ENCODE results near the gene AGFG1. TPM values are rescaled to one million over a fixed set of nuclear protein-coding genes. Genes with fewer than 3 reads are reported as not detected.
A peak's percentile ranks its signal among the peaks of the same experiment; 100 is the strongest.

AGFG1 gene
- total and polyA plus RNA-seq, 2 donors (not counting 1 experiment from before 2014, with no cell fraction given): 40.0 to 128 TPM

- H3K27me3 ChIP-seq (ENCODE audit: control insufficient read depth, insufficient read depth, low read length): no peaks in the 10 kb centered on the region
- no peaks in the 10 kb centered on the region for H3K9me3 ChIP-seq (ENCODE audit: control insufficient read depth, insufficient read depth, low read depth, low read length)
- H2AFZ ChIP-seq (ENCODE audit: low read length): no peak overlapping the region
- H3K9ac ChIP-seq (ENCODE audit: insufficient read depth, low read length): no peak overlapping the region
- no peak for TF ChIP-seq EZH2 (IDR thresholded peaks at IDR 0.05; ENCODE audit: low read length, missing control alignments)
- TF ChIP-seq, protein P1, sequence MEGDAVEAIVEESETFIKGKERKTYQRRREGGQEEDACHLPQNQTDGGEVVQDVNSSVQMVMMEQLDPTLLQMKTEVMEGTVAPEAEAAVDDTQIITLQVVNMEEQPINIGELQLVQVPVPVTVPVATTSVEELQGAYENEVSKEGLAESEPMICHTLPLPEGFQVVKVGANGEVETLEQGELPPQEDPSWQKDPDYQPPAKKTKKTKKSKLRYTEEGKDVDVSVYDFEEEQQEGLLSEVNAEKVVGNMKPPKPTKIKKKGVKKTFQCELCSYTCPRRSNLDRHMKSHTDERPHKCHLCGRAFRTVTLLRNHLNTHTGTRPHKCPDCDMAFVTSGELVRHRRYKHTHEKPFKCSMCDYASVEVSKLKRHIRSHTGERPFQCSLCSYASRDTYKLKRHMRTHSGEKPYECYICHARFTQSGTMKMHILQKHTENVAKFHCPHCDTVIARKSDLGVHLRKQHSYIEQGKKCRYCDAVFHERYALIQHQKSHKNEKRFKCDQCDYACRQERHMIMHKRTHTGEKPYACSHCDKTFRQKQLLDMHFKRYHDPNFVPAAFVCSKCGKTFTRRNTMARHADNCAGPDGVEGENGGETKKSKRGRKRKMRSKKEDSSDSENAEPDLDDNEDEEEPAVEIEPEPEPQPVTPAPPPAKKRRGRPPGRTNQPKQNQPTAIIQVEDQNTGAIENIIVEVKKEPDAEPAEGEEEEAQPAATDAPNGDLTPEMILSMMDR (conservative IDR thresholded peaks at IDR 0.05 in 1 of 2, IDR thresholded peaks at IDR 0.05 in 1 of 2; ENCODE audit: low read depth in 1 of 2, low read length in 2 of 2): no peak
- no peak overlapping the region for H3K4me2 ChIP-seq (ENCODE audit: extremely low read depth, insufficient read depth, low read length)
- peaks cover 53% of the 10 kb centered on the region for H3K79me2 ChIP-seq (ENCODE audit: control insufficient read depth, insufficient read depth, low read length)
- no peaks in the 10 kb centered on the region for H3K36me3 ChIP-seq (ENCODE audit: control insufficient read depth, insufficient read depth, low read length)
- H3K4me1 ChIP-seq (ENCODE audit: control insufficient read depth, extremely low read depth, insufficient read depth, low read length): peaks cover 10% of the 10 kb centered on the region
- no peak overlapping the region for H3K27ac ChIP-seq (ENCODE audit: insufficient read depth, low read length)
- DNase-seq (ENCODE audit: low read depth in 2 of 2): no peak
- no peak overlapping the region for H3K4me3 ChIP-seq (replicated peaks in 1 of 4; ENCODE audit: control extremely low read depth in 1 of 4, insufficient read depth in 1 of 4, low read depth in 3 of 4, low read length in 4 of 4)
- no peaks in the 10 kb centered on the region for H4K20me1 ChIP-seq (ENCODE audit: control insufficient read depth, extremely low read depth, insufficient read depth, low read length)
Observed at GRCh38 chr2:227500301-227500630, 28.3 kb downstream of the AGFG1 start.

DNA sequence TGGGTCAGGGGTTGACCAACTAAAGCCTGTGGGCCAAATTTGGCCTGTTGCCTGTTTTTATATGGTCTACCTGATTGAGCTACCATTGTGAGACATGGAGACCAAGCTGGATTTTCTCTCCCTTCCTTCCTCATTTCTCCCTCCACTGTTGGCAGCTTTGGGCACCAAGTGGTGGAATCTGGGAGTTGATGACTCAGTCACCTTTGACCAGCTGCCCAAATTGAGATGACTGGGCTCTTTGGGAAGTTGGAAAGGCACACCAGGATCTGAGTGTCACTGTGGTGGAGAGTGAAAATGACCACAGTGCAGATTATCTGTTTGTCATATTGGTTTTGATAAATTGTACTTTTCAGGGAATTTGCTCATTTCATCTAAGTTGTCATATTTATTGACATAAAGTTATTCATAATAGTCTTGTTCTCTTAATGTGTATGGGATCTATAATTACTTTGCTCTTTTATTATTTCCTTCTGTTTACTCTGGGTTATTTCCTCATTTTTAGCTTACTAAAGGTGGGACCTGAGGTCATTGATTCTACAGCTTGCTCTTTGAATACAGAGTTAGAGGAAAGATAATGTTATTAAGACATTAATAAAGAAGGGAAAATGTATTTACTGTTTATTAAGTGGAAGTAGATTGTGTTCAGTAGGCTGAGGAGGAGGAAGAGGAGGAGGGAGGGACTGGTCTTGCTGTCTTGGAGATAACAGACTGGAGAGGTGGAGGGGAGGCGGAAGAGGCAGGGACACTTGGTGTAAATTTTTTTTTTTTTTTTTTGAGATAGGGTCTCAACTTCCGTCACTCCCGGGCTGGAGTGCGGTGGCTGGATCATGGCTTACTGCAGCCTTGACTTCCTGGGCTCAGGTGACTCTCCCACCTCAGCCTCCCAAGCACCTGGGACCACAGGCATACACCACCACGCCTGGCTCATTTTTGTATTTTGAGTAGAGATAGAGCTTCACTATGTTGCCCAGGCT, 31.8 kb downstream of the AGFG1 start:
- Histone ChIP-seq H3K27me3 (ENCODE audit: control insufficient read depth, insufficient read depth, low read length) (no peaks in the 10 kb centered on the region), H4K20me1 (ENCODE audit: control insufficient read depth, extremely low read depth, insufficient read depth, low read length) (no peaks in the 10 kb centered on the region), H3K4me3 (replicated peaks in 1 of 4; ENCODE audit: control extremely low read depth in 1 of 4, insufficient read depth in 1 of 4, low read depth in 3 of 4, low read length in 4 of 4) (no peak overlapping the region), H3K4me1 (ENCODE audit: control insufficient read depth, extremely low read depth, insufficient read depth, low read length) (peaks cover 10% of the 10 kb centered on the region), H2AFZ (ENCODE audit: low read length) (no peak overlapping the region), H3K79me2 (ENCODE audit: control insufficient read depth, insufficient read depth, low read length) (peaks cover 71% of the 10 kb centered on the region), H3K4me2 (ENCODE audit: extremely low read depth, insufficient read depth, low read length) (no peak overlapping the region), H3K27ac (ENCODE audit: insufficient read depth, low read length) (no peak overlapping the region), H3K9me3 (ENCODE audit: control insufficient read depth, insufficient read depth, low read depth, low read length) (no peaks in the 10 kb centered on the region), H3K9ac (ENCODE audit: insufficient read depth, low read length) (no peak overlapping the region), H3K36me3 (ENCODE audit: control insufficient read depth, insufficient read depth, low read length) (no peaks in the 10 kb centered on the region)
- no peak for TF ChIP-seq EZH2 (IDR thresholded peaks at IDR 0.05; ENCODE audit: low read length, missing control alignments)
- TF ChIP-seq, protein P1 (conservative IDR thresholded peaks at IDR 0.05 in 1 of 2, IDR thresholded peaks at IDR 0.05 in 1 of 2; ENCODE audit: low read depth in 1 of 2, low read length in 2 of 2): no peak
- DNase-seq (ENCODE audit: low read depth in 2 of 2): peak; percentile 64 to 68

- Histone ChIP-seq H3K4me1 (ENCODE audit: control insufficient read depth, extremely low read depth, insufficient read depth, low read length) (peaks cover 10% of the 10 kb centered on the region), H2AFZ (ENCODE audit: low read length) (no peak overlapping the region), H3K9me3 (ENCODE audit: control insufficient read depth, insufficient read depth, low read depth, low read length) (no peaks in the 10 kb centered on the region), H3K79me2 (ENCODE audit: control insufficient read depth, insufficient read depth, low read length) (peaks cover 75% of the 10 kb centered on the region), H3K4me3 (replicated peaks in 1 of 4; ENCODE audit: control extremely low read depth in 1 of 4, insufficient read depth in 1 of 4, low read depth in 3 of 4, low read length in 4 of 4) (no peak overlapping the region), H3K36me3 (ENCODE audit: control insufficient read depth, insufficient read depth, low read length) (no peaks in the 10 kb centered on the region), H4K20me1 (ENCODE audit: control insufficient read depth, extremely low read depth, insufficient read depth, low read length) (peaks cover 4% of the 10 kb centered on the region), H3K9ac (ENCODE audit: insufficient read depth, low read length) (no peak overlapping the region), H3K27me3 (ENCODE audit: control insufficient read depth, insufficient read depth, low read length) (no peaks in the 10 kb centered on the region), H3K27ac (ENCODE audit: insufficient read depth, low read length) (no peak overlapping the region), H3K4me2 (ENCODE audit: extremely low read depth, insufficient read depth, low read length) (no peak overlapping the region)
- TF ChIP-seq, protein P1 (conservative IDR thresholded peaks at IDR 0.05 in 1 of 2, IDR thresholded peaks at IDR 0.05 in 1 of 2; ENCODE audit: low read depth in 1 of 2, low read length in 2 of 2): no peak
- TF ChIP-seq EZH2 (IDR thresholded peaks at IDR 0.05; ENCODE audit: low read length, missing control alignments): no peak
- DNase-seq (ENCODE audit: low read depth in 2 of 2): peak in 1 of 2 donors; percentile 77
Observed at GRCh38 chr2:227504700-227505099, 32.7 kb downstream of the AGFG1 start.

Measured in fibroblast of lung (primary cell).